ENCODE data around the gene HTRA2.
A peak's percentile ranks its signal among the peaks of the same experiment; 100 is the strongest.

Gene HTRA2

GRCh38 chr2:74500578-74500946, 29.2 kb upstream of the HTRA2 start:
- DNase-seq (ENCODE audit: low read depth in 2 of 2) = no peak

GRCh38 chr2:74501335-74502071, 28.2 kb upstream of the HTRA2 start:
- DNase-seq (ENCODE audit: low read depth in 2 of 2) = no peak

DNA sequence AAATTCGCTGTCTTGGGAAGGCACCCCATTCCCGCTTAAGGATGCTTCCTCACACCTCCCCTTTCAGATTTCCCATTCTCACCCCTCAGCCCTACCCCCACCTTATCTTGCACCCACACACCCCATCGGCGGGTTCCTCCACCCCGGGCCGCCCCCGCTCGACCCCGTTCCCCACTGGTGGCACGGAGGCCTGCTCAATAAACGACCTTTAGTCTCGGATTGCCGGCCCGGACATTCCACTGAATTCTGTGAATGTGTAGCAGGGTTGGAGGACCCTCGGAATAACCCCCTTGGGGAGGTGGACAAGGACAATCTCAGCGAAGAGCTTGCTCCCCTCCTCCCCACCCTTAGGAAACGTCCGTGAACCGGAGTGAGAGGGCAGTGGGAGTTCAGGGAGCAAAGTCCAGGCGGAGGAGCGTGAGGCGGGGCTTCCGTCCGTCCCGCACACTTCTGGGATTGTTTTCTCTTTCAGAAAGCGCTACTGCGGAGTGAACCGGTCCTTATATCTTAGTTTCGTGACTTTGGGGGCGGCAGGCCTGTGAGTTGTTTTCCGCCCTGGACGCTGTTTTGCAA, 27.5 kb upstream of the HTRA2 start:
- no peak for DNase-seq (ENCODE audit: low read depth in 2 of 2)

DNA sequence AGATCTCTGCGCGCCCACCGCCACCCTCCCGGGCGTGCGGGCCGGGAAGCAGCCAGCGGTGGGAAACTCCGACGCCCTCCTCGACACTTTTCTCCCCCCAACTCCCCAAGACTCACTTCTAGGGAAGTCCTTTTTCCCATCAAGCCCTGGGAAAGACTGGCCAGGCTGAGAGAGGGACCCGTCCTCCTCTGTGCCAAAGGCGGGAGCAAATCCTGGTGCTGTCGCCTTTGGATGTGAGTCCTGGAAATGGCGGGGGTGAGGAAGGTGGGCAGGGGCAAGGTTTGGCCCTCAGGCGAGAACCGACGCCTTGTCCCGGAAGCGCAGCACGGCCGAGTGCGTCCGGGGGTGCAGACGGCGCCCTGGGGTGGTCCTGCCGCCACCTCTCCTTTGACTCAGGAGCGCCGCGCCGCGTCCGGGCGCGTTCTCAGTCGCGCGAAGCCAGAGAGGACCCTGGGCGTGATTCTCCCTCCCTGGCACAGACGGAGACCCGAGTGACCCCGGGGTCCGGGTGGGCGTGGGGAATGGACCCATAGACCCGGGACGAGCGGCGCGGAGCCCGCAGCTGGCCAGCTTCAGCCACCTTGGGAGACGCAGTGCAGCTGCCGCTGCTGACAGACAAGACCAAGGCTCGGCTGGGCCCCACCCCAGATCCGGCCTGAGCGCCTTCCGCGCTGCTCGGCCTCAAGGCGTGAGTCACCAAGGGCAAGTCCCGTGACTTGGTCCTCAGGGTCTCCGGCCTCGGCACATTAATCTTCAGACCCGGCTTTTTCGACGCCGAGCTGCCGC, 26.8 kb upstream of the HTRA2 start:
- DNase-seq (ENCODE audit: low read depth in 2 of 2) = no peak

DNA sequence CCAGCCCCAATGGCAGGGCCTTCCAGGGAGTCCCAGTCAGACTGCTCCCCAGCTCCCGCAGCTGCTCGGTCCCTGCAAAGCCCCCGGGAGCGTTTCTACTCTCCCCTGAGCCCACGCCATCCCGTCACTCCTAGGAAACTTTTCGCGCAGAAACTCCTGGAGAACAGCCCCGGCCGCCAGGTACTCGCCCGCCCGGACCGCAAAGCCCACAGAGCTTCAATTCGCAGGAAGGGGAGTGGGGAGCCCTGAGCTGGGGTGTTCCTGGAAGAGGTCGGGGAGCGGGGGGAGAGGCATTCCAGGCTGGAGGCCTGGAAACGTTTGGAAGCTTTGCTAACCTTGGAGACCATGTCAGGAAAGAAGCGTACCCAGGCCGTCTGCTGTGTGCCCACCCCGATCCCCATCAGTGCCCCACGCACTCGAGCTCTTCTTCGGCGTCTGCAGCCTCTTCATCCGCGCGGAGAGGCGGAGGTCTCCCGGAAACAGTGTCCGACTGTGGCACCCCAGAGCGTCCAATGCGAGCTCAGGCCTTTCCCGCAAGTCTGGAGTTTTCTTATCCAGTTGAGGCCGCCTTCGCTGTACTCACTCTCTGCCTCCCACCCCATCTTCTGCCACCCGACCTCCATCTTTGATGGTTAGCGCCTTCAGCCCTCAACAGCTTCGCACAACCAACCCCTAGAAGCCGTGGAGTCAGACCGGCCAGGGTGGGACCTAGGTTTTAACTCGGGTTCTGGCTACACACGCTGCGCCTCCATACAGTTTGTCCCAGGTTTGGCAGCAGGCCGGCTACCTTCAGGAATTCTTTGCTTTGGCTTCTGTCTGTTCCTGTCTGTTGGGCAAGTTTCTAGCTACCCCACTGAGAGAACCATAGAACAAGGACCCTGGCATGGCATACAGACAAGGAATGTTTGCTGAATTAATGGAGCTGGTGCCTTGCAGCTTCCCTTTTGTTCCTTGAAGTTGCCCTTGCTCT, 25.9 kb upstream of the HTRA2 start:
- DNase-seq (ENCODE audit: low read depth in 2 of 2) = no peak

DNA sequence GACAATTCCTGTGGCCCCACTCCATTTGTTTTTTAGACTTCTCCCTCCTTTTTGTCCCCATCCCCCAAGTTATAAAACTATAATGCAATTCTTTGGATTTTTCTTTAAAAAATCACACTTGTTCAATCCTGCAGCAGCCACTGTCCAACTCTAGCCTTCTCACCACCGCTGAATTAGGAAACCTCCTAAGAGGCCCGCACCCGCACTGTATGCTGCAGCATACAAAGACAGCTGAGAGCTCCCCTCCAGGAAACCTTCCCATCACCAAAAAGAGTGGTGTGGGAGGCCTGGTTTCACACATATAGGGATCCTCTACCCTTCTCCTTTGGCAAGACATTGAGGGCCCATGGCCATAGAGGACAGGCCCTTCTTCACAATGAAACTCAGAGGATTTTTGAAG, 25.1 kb upstream of the HTRA2 start:
- DNase-seq (ENCODE audit: low read depth in 2 of 2) = no peak

GRCh38 chr2:74505448-74506246, 24.1 kb upstream of the HTRA2 start:
- DNase-seq (ENCODE audit: low read depth in 2 of 2) = no peak

DNA sequence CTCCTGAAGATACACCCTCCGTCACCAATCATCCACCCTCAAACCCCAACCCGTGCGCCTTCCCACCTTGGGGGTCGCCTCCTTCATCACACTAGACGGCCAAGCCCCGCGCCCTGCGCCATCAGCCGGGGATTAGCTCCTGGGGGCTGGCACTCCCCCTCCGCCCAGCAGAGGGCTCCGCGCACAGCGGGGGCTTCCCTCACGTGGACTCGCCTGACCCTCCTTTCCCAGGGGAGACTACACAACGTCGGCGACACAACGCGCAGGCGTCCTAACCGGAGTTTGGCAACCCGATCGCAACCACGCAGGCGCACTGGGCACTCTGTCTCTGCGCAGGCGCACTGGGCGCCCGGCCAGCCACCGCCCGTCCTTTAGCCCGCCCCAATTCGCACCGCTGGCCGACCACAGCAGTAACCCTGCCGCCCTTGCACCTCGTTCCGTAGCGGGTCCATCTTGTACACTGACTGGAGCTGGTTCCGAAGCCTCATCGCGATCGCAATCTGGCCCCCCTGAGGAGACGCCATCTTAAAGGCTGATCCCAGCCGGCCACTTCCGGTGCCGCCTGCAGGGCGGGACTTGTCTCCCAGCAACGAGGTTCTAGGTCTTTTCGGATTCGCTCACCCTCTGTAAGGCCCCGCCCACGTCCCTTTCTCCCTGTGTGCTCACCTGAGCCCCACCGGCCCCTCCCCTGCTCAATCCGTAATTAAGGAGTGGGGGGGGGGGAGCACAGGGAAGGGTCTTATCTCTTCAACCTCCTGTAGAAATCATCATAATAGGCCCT, 22.4 kb upstream of the HTRA2 start, which contains the start of gene PCGF1:
PCGF1 (minus strand) TSS at position 551 of the 781 bp plus-strand sequence; CDS start at position 524, 27 bp downstream.
- DNase-seq (ENCODE audit: low read depth in 2 of 2) = peak; percentile 98 to 99

DNA sequence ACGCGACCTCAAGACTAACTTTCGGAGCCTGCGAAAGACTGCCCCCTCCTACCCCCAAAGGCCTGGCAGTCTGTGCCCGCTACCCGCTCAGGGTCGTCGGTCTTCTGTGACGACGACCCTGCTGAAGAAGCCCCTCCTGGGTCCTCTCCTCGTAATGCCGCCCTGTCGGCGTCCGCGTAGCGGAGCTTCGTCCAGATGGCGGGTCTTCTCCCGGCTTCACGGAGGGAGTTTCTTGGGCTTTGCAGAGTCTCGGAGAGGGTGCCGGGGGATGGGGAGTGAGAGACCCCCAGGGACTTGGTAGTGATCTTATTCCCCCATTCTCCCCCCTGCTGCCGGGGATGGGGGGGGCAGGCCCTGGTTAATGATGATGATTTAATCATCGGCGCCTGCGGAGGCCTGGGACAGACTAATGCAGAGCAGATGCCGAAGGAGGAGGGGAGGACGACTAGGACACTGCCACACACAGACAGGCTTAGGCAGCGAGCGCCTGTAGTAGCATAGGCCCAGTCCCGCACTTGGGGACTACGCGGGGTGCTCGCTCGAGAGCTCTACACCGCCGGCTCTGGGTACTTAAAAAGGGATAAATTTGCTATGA, 21.7 kb upstream of the HTRA2 start:
- DNase-seq (ENCODE audit: low read depth in 2 of 2) = no peak

- no peak for DNase-seq (ENCODE audit: low read depth in 2 of 2)
Observed at GRCh38 chr2:74510272-74510671, 19.5 kb upstream of the HTRA2 start.

GRCh38 chr2:74511104-74511989, 18.4 kb upstream of the HTRA2 start:
- no peak for DNase-seq (ENCODE audit: low read depth in 2 of 2)

GRCh38 chr2:74512744-74513604, 16.8 kb upstream of the HTRA2 start:
- no peak for DNase-seq (ENCODE audit: low read depth in 2 of 2)

DNA sequence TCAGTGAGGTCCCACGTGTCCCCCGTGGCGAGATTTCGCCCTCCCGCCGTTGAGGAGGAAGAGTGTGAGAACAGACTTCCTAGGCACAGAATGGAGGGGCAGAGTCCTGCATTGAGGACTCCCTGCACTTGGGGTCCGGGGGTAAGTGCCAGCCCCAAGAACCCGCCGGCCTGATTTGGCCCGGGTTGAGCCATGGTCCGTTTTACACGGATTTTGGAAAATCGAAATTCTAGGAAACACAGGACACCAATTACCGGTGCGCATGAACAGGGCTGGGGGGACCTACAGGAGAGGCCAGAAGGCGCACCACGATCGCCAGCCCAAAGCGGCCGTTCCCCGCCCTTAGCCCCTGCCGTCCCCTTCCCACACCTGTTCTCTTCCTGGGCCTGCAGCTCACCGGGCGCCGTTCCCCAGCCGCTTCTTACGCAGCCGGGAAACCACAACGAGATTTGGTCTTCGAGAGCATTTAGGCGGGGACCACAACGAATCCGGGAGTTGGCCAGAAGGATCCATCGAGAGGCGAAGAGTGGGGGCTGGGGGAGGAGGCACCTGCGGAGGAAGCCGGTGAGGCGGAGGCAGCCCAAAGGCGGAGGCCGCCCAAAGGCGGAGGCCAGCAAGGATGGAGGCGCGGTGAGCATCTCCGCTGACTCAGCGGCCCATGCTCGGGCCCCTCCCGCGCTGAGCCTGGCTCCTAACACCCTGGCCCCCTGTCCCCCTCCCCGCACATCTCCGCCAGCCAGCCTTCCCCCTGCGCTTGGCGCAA, 15.9 kb upstream of the HTRA2 start:
- DNase-seq (ENCODE audit: low read depth in 2 of 2) = peak in 1 of 2 donors; percentile 26

- DNase-seq (ENCODE audit: low read depth in 2 of 2) = no peak
Observed at GRCh38 chr2:74514368-74515270, 15.1 kb upstream of the HTRA2 start, which contains the start of gene TLX2. Gene TLX2 (plus strand): TSS chr2:74514450. CDS start chr2:74514807, 357 bp downstream.

- DNase-seq (ENCODE audit: low read depth in 2 of 2) = no peak
Observed at GRCh38 chr2:74515271-74515980, 14.3 kb upstream of the HTRA2 start.
